RWPE2 (cell line): Measurements from ENCODE around the gene APOM.

Experiments
- ATAC-seq: fragments of 200-7000 bp; cut with Tn5 transposase; 3 replicates; pipeline ENCODE4 v1.9.1; 2021; ENCODE audit warnings: low read depth
- DNase-seq: peaks from one replicate; pipeline ENCODE4 v3.0.0-alpha.2; 2020; ENCODE audit warnings: low spot score
- H3K27ac ChIP-seq: fragments of 450-650 bp; 2 replicates; pipeline ENCODE4 v1.5.1; 2017; ENCODE audit warnings: mild to moderate bottlenecking; ENCODE audit not compliant: poor library complexity, severe bottlenecking
- H3K27me3 ChIP-seq: fragments of 250-450 bp; sonication (Bioruptor Pico); 2 replicates; pipeline ENCODE4 v1.5.1; 2021; ENCODE audit warnings: mild to moderate bottlenecking, moderate library complexity; ENCODE audit not compliant: insufficient read depth, poor library complexity, severe bottlenecking
- H3K36me3 ChIP-seq: fragments of 250-450 bp; sonication (Bioruptor Pico); 2 replicates; pipeline ENCODE4 v1.5.1; 2020; ENCODE audit warnings: low read depth, mild to moderate bottlenecking, moderate library complexity
- H3K4me1 ChIP-seq: fragments of 250-450 bp; sonication (Bioruptor Pico); 2 replicates; pipeline ENCODE4 v1.5.1; 2021; ENCODE audit warnings: mild to moderate bottlenecking, moderate library complexity; ENCODE audit not compliant: insufficient read depth, poor library complexity, severe bottlenecking
- H3K4me3 ChIP-seq: fragments of 250-450 bp; sonication (Bioruptor Pico); 2 replicates; pipeline ENCODE4 v1.5.1; 2021; ENCODE audit warnings: mild to moderate bottlenecking, moderate library complexity; ENCODE audit not compliant: severe bottlenecking
- H3K9me3 ChIP-seq: fragments of 250-450 bp; sonication (Bioruptor Pico); 2 replicates; pipeline ENCODE4 v1.5.1; 2021; ENCODE audit warnings: mild to moderate bottlenecking, moderate library complexity; ENCODE audit not compliant: severe bottlenecking
- TF ChIP-seq, protein P1 (sequence below): fragments of 450-650 bp; IDR thresholded peaks from one replicate; pipeline ENCODE4 v1.5.1; 2017; ENCODE audit warnings: mild to moderate bottlenecking, moderate library complexity; ENCODE audit not compliant: poor library complexity, severe bottlenecking

Gene APOM

DNA sequence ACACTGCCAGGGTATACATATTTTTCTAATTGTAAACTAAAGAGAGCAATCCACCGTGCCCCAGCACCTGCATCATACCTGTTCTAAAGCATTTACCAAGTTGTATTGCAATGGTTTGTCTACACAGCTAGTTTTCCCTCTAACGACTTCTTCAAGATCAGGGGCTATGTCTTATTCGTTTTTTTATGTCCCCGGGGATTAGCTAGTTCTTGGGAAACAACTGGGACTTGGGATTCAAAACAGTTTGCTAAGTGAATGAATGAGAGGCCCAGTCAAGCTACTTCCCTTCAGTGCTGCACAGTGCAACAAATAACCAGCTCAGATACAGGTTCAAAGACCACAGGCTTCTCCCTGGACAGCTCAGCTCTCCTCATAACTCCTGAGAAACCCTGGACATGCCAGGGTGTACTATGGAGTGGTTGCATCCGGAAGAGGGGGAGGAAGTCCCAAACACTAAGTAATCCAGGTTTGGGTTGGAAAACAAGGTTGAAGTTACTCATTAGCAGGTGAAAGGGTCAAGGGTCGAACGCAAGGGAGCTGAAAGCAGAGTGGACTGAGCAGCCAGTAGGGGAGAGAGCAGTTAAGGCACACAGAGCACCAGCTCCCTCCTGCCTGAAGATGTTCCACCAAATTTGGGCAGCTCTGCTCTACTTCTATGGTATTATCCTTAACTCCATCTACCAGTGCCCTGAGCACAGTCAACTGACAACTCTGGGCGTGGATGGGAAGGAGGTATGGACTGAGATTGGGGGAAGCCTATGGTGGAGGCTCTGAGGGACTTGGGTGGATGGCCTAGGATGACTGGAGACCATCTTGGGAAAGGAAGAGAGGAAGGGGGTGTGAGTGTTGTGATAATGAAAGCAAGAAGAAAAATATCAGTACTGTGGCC, at the start of gene APOM:
Gene APOM, plus strand, starts transcription at position 546 of the 889 bp plus-strand sequence. Its CDS starts 73 bp downstream, at position 619.
- no peak for ATAC-seq

DNA sequence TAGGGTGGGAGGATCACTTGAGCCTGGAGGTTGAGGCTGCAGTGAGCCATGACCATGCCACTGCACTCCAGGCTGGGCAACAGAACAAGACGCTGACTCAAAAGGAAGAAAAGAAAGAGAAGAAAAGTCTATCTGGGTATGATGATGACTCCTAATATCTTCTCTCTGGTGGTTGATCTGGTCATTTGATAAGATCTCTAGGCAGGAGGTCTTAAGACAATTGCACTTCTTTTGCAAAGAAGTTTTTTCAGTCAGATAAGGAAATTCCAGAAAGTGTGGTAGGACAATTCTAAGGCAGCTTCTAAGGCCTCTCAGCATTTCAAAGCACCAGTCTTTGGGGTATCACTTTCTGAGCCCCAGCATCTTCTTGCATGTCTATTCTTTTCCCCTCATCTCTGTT, 48.4 kb upstream of the APOM start:
- no peak overlapping the region for H3K27ac ChIP-seq
- ATAC-seq (no peak), DNase-seq (no peak)
- TF ChIP-seq, protein P1, sequence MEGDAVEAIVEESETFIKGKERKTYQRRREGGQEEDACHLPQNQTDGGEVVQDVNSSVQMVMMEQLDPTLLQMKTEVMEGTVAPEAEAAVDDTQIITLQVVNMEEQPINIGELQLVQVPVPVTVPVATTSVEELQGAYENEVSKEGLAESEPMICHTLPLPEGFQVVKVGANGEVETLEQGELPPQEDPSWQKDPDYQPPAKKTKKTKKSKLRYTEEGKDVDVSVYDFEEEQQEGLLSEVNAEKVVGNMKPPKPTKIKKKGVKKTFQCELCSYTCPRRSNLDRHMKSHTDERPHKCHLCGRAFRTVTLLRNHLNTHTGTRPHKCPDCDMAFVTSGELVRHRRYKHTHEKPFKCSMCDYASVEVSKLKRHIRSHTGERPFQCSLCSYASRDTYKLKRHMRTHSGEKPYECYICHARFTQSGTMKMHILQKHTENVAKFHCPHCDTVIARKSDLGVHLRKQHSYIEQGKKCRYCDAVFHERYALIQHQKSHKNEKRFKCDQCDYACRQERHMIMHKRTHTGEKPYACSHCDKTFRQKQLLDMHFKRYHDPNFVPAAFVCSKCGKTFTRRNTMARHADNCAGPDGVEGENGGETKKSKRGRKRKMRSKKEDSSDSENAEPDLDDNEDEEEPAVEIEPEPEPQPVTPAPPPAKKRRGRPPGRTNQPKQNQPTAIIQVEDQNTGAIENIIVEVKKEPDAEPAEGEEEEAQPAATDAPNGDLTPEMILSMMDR: no peak
- no peaks in the 10 kb centered on the region for H3K4me1 ChIP-seq
- H3K27me3 ChIP-seq: no peaks in the 10 kb centered on the region
- H3K36me3 ChIP-seq: no peaks in the 10 kb centered on the region
- no peaks in the 10 kb centered on the region for H3K9me3 ChIP-seq
- H3K4me3 ChIP-seq: no peak overlapping the region

More for the DNA sequence above, at the start of gene APOM:
- no peaks in the 10 kb centered on the region for H3K27me3 ChIP-seq
- peaks cover 12% of the 10 kb centered on the region for H3K36me3 ChIP-seq
- no peak for DNase-seq
- H3K4me1 ChIP-seq: no peaks in the 10 kb centered on the region
- H3K27ac ChIP-seq: no peak within 1 kb of the TSS
- no peaks in the 10 kb centered on the region for H3K9me3 ChIP-seq
- H3K4me3 ChIP-seq: no peak within 1 kb of the TSS
- TF ChIP-seq, protein P1: no peak

DNA sequence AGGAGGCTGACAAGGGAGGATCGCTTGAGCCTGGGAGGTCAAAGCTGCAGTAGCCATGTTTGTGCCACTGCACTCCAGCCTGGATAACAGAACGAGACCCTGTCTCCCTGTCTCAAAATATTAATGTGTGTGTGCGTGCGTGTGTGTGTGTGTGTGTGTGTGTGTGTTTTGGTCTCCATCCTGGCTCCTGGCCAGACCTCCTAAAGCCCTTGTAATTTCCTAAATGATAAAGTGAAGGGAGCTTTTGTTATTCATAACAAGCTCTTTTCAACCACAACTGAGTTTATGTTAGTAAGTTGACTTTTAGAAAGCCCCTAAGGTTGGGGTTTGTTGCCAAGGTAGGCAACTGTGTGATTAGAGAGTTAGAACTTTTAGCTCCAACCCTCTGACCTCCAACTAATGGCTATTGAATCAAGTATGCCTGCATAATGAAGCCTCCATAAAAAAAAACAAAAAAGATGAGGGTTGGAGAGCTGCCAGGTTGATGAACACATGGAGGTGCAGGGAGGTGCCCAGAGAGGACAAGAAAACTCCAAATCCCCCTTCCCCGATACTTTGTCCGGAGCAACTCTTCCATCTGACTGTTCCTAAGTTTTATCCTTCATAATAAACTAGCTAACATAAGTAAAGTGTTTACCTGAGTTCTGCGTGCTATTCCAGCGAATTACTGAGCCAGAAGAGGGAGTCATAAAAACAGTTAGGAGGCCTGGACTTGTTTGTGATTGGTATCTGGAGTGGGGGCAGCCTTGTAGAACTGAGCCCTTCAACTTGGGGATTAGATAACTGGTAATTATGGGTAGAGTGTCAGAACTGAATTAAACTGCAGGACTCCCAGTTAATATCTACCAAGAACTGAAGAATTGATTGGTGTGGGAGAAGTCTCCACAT, 45.9 kb upstream of the APOM start:
- ATAC-seq (no peak), DNase-seq (no peak)
- H3K27ac ChIP-seq: no peak overlapping the region
- TF ChIP-seq, protein P1: no peak
- no peaks in the 10 kb centered on the region for H3K4me1 ChIP-seq
- no peaks in the 10 kb centered on the region for H3K9me3 ChIP-seq
- H3K4me3 ChIP-seq: no peak overlapping the region
- H3K27me3 ChIP-seq: no peaks in the 10 kb centered on the region
- no peaks in the 10 kb centered on the region for H3K36me3 ChIP-seq

DNA sequence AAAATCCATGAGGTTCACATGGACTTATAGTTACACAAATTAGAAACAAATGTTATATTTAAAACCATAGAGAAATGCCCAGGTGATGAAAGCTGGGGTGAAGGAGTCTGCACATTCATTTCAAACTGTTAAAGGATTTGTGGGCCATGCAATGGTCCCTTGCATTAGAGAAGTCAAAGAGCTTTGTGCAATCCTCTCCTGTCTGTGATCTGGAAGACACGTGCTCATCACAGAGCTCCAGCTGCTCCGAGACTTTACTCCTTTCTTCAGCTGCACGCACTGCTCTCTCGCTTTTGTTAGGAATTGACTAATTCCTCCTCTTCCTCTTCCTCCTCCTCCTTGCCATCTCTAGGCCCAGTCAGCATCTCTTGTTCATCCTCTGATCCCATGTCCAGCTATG, 44.7 kb upstream of the APOM start:
- Histone ChIP-seq H3K27me3 (no peaks in the 10 kb centered on the region), H3K9me3 (no peaks in the 10 kb centered on the region), H3K27ac (no peak overlapping the region), H3K36me3 (no peaks in the 10 kb centered on the region), H3K4me3 (no peak overlapping the region), H3K4me1 (no peaks in the 10 kb centered on the region)
- no peak for DNase-seq
- TF ChIP-seq, protein P1: no peak
- no peak for ATAC-seq
